H9 (cell line): ENCODE measurements around the gene RUNDC3A. TPM values are rescaled to one million over a fixed set of nuclear protein-coding genes. Genes with fewer than 3 reads are reported as not detected.

ENCODE experiments used
- DNase-seq: peaks from one replicate; pipeline ENCODE4 v3.0.0-alpha.2; 2017
- H2AFZ ChIP-seq: one replicate; pipeline ENCODE4 v1.6.1; 2013; ENCODE audit warnings: mild to moderate bottlenecking, low read length, control low read depth, moderate library complexity
- H2AK5ac ChIP-seq: 2 replicates; pipeline ENCODE4 v1.6.1; 2013; ENCODE audit warnings: low read length, control low read depth, mixed read lengths; ENCODE audit not compliant: insufficient read length
- H2BK120ac ChIP-seq: one replicate; pipeline ENCODE4 v1.6.1; 2013; ENCODE audit warnings: low read depth, mild to moderate bottlenecking, low read length, control low read depth, inconsistent platforms; ENCODE audit not compliant: poor library complexity, severe bottlenecking
- H2BK12ac ChIP-seq: 2 replicates; pipeline ENCODE4 v1.6.1; 2013; ENCODE audit warnings: low read length, control low read depth, mixed read lengths, low read depth; ENCODE audit not compliant: insufficient read length
- H2BK15ac ChIP-seq: 2 replicates; pipeline ENCODE4 v1.6.1; 2013; ENCODE audit warnings: low read depth, low read length, control low read depth
- H2BK20ac ChIP-seq: one replicate; pipeline ENCODE4 v1.6.1; 2013; ENCODE audit warnings: low read depth, mild to moderate bottlenecking, low read length, control low read depth, inconsistent platforms; ENCODE audit not compliant: poor library complexity, severe bottlenecking
- H2BK5ac ChIP-seq: 2 replicates; pipeline ENCODE4 v1.6.1; 2013; ENCODE audit warnings: low read length, control low read depth, mixed read lengths; ENCODE audit not compliant: insufficient read length
- H3K14ac ChIP-seq: 2 replicates; pipeline ENCODE4 v1.6.1; 2013; ENCODE audit warnings: low read length, control low read depth; ENCODE audit not compliant: insufficient read depth
- H3K18ac ChIP-seq: 2 replicates; pipeline ENCODE4 v1.6.1; 2013; ENCODE audit warnings: low read depth, mild to moderate bottlenecking, mixed read lengths, low read length, control low read depth; ENCODE audit not compliant: insufficient read length
- H3K23ac ChIP-seq: 2 replicates; pipeline ENCODE4 v1.6.1; 2013; ENCODE audit warnings: low read length, control low read depth, mixed read lengths, low read depth; ENCODE audit not compliant: insufficient read length
- H3K23me2 ChIP-seq: 2 replicates; pipeline ENCODE4 v1.6.1; 2013; ENCODE audit warnings: low read depth, mild to moderate bottlenecking, mixed read lengths, low read length, control low read depth; ENCODE audit not compliant: insufficient read length, poor library complexity, severe bottlenecking
- H3K27ac ChIP-seq: 2 replicates; pipeline ENCODE4 v1.5.1; 2013; ENCODE audit warnings: low read length, control low read depth, mixed read lengths, low read depth; ENCODE audit not compliant: insufficient read length
- H3K27me3 ChIP-seq: 2 replicates; pipeline ENCODE4 v1.6.1; 2013; ENCODE audit warnings: low read length, control low read depth, inconsistent platforms; ENCODE audit not compliant: insufficient read depth
- H3K4ac ChIP-seq: 2 replicates; pipeline ENCODE4 v1.6.1; 2013; ENCODE audit warnings: low read depth, mild to moderate bottlenecking, control low read depth, inconsistent platforms, low read length, moderate library complexity
- H3K4me1 ChIP-seq: 2 replicates; pipeline ENCODE4 v1.6.1; 2013; ENCODE audit warnings: low read length, control low read depth, inconsistent platforms; ENCODE audit not compliant: insufficient read depth
- H3K4me2 ChIP-seq: 2 replicates; pipeline ENCODE4 v1.6.1; 2013; ENCODE audit warnings: low read length, control low read depth, mixed read lengths; ENCODE audit not compliant: insufficient read length, insufficient read depth
- H3K56ac ChIP-seq: 2 replicates; pipeline ENCODE4 v1.6.1; 2013; ENCODE audit warnings: low read depth, mild to moderate bottlenecking, mixed read lengths, low read length, control low read depth; ENCODE audit not compliant: insufficient read length
- H3K79me1 ChIP-seq: 2 replicates; pipeline ENCODE4 v1.6.1; 2013; ENCODE audit warnings: low read depth, mild to moderate bottlenecking, moderate library complexity, low read length, control low read depth, inconsistent platforms; ENCODE audit not compliant: insufficient read depth, poor library complexity, severe bottlenecking
- H3K79me2 ChIP-seq: 2 replicates; pipeline ENCODE4 v1.6.1; 2013; ENCODE audit warnings: low read length, control low read depth, inconsistent platforms; ENCODE audit not compliant: insufficient read depth
- H3K9ac ChIP-seq: 2 replicates; pipeline ENCODE4 v1.6.1; 2013; ENCODE audit warnings: low read length, control low read depth, mixed read lengths; ENCODE audit not compliant: insufficient read length; ENCODE audit errors: extremely low read depth
- H3K9me3 ChIP-seq: one replicate; pipeline ENCODE4 v1.6.1; 2013; ENCODE audit warnings: low read depth, low read length, inconsistent platforms; ENCODE audit not compliant: control insufficient read depth
- H3T11ph ChIP-seq: one replicate; pipeline ENCODE4 v1.6.1; 2013; ENCODE audit warnings: mild to moderate bottlenecking, low read length, control low read depth, inconsistent platforms
- H4K20me1 ChIP-seq: one replicate; pipeline ENCODE4 v1.6.1; 2013; ENCODE audit not compliant: control insufficient read depth, insufficient read length, insufficient read depth
- H4K5ac ChIP-seq: 2 replicates; pipeline ENCODE4 v1.6.1; 2013; ENCODE audit warnings: low read depth, mild to moderate bottlenecking, mixed read lengths, low read length, control low read depth; ENCODE audit not compliant: insufficient read length
- H4K8ac ChIP-seq: replicated peaks from 2 replicates; pipeline ENCODE4 v1.6.1; 2013; ENCODE audit warnings: low read length, control low read depth, mixed read lengths, low read depth; ENCODE audit not compliant: insufficient read length
- H4K91ac ChIP-seq: 2 replicates; pipeline ENCODE4 v1.6.1; 2013; ENCODE audit warnings: low read depth, mild to moderate bottlenecking, moderate library complexity, mixed read lengths, low read length, control low read depth; ENCODE audit not compliant: insufficient read length
- H3K27ac Mint-ChIP-seq, 3 experiments: 2 replicates in 2 of 3; 3 replicates in 1 of 3; pipeline ENCODE4 v1.8.0; 2020 to 2021; ENCODE audit warnings: mixed read lengths in 3 of 3, mild to moderate bottlenecking in 1 of 3, moderate library complexity in 1 of 3
- H3K27me3 Mint-ChIP-seq: 2 replicates; pipeline ENCODE4 v1.8.0; 2021; ENCODE audit warnings: low read depth, mild to moderate bottlenecking, moderate library complexity, mixed read lengths
- H3K36me3 Mint-ChIP-seq, 3 experiments: 2 replicates in 2 of 3; 3 replicates in 1 of 3; pipeline ENCODE4 v1.8.0; 2020 to 2021; ENCODE audit warnings: low read depth in 3 of 3, mixed read lengths in 3 of 3; ENCODE audit not compliant: insufficient read depth in 1 of 3
- H3K4me1 Mint-ChIP-seq, 2 experiments: 2 replicates each; pipeline ENCODE4 v1.8.0; 2020; ENCODE audit warnings: mixed read lengths in 2 of 2
- H3K4me3 Mint-ChIP-seq, 2 experiments: 2 replicates in 1 of 2; 3 replicates in 1 of 2; pipeline ENCODE4 v1.8.0; 2020 to 2021; ENCODE audit warnings: mild to moderate bottlenecking in 2 of 2, mixed read lengths in 2 of 2, moderate library complexity in 1 of 2
- H3K9me3 Mint-ChIP-seq, 2 experiments: 2 replicates in 1 of 2; 3 replicates in 1 of 2; pipeline ENCODE4 v1.8.0; 2020; ENCODE audit warnings: mild to moderate bottlenecking in 2 of 2, mixed read lengths in 2 of 2, moderate library complexity in 1 of 2
- WGBS: extraction: QIAGEN DNeasy Blood & Tissue Kit; methylation state at CpG from one replicate; pipeline ENCODE4 v1.1.7; 2013; ENCODE audit warnings: missing lambda C conversion rate, low lambda C conversion rate, mixed read lengths; ENCODE audit not compliant: insufficient read length; ENCODE audit errors: extremely low coverage; 5-methylcytosine and 5-hydroxymethylcytosine counted together
- total RNA-seq: library from RNA; stranded (reverse); gene quantifications from 2 replicates; pipeline ENCODE4 v1.2.1, GENCODE V29; 2021
- TF ChIP-seq, protein P1 (sequence below): fragments of 200-600 bp; sonication (generic); conservative IDR thresholded peaks from 3 replicates; pipeline ENCODE4 v1.8.0; 2021; ENCODE audit warnings: antibody characterized with exemption, mild to moderate bottlenecking

RUNDC3A gene
- total RNA-seq, 1 experiment from 2014 or later = 3.8 TPM

DNA sequence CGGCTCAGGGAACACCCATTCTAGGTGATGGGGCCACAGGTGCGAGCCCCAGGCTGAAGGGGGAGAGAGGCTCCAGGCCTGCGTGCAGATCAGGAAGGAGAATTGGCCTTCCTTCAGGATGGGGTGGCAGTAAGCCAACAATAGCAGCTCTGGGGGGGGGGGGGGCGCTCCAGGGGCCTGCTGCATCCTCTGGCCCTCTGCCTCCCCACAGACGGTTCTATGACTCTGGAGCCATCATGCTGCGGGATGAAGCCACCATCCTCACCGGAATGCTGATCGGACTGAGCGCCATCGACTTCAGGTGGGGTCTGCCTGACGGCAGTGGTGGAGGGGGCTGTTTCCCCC lies 6.1 kb downstream of the RUNDC3A start:
- H4K5ac ChIP-seq = no peak overlapping the region
- H3K56ac ChIP-seq = no peak overlapping the region
- no peaks in the 10 kb centered on the region for H3K79me1 ChIP-seq
- peaks cover 19% of the 10 kb centered on the region for H3K23me2 ChIP-seq
- no peak overlapping the region for H3T11ph ChIP-seq
- H3K18ac ChIP-seq = no peak overlapping the region
- peak overlapping the region; percentile 64 to 85 for H3K4me3 Mint-ChIP-seq
- H3K4me2 ChIP-seq = peak overlapping the region; percentile 73
- H3K9me3 ChIP-seq = no peaks in the 10 kb centered on the region
- no peak overlapping the region for H3K27ac ChIP-seq
- peak; percentile 29 for DNase-seq
- H3K27me3 Mint-ChIP-seq = peaks cover 43% of the 10 kb centered on the region
- H2BK120ac ChIP-seq = no peak overlapping the region
- no peak overlapping the region for H4K8ac ChIP-seq
- H2AK5ac ChIP-seq = no peak overlapping the region
- no peak overlapping the region for H2BK12ac ChIP-seq
- peaks cover 2% of the 10 kb centered on the region for H4K20me1 ChIP-seq
- H3K23ac ChIP-seq = no peak overlapping the region
- H3K79me2 ChIP-seq = no peaks in the 10 kb centered on the region
- no peak overlapping the region for H3K4ac ChIP-seq
- no peak overlapping the region for H3K9ac ChIP-seq
- no peaks in the 10 kb centered on the region for H3K9me3 Mint-ChIP-seq
- H2BK20ac ChIP-seq = no peak overlapping the region
- H3K27ac Mint-ChIP-seq = no peak overlapping the region; a peak in 1 of 7 replicates
- no CpG with 5 or more reads among the region's 11 CpGs for WGBS
- H3K4me1 ChIP-seq = no peaks in the 10 kb centered on the region; the same call in 1 of the 2 replicates
- H4K91ac ChIP-seq = no peak overlapping the region
- TF ChIP-seq, protein P1, sequence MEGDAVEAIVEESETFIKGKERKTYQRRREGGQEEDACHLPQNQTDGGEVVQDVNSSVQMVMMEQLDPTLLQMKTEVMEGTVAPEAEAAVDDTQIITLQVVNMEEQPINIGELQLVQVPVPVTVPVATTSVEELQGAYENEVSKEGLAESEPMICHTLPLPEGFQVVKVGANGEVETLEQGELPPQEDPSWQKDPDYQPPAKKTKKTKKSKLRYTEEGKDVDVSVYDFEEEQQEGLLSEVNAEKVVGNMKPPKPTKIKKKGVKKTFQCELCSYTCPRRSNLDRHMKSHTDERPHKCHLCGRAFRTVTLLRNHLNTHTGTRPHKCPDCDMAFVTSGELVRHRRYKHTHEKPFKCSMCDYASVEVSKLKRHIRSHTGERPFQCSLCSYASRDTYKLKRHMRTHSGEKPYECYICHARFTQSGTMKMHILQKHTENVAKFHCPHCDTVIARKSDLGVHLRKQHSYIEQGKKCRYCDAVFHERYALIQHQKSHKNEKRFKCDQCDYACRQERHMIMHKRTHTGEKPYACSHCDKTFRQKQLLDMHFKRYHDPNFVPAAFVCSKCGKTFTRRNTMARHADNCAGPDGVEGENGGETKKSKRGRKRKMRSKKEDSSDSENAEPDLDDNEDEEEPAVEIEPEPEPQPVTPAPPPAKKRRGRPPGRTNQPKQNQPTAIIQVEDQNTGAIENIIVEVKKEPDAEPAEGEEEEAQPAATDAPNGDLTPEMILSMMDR = no peak
- H2BK5ac ChIP-seq = no peak overlapping the region
- no peak overlapping the region for H2AFZ ChIP-seq
- H3K36me3 Mint-ChIP-seq = peaks cover 3 to 11% (median 4%) of the 10 kb centered on the region in 3 experiments; a peak in 6 of 7 replicates
- peaks cover 8% of the 10 kb centered on the region; the same call in 1 of the 2 replicates for H3K27me3 ChIP-seq
- peaks cover 32 to 43% of the 10 kb centered on the region in 2 experiments for H3K4me1 Mint-ChIP-seq
- no peak overlapping the region for H2BK15ac ChIP-seq
- H3K14ac ChIP-seq = no peak overlapping the region
